ENCODE results near the gene ULK3.

- TF ChIP-seq FOXK1 (CRISPR knock-in tag; IDR thresholded peaks at IDR 0.05): no peak
- TF ChIP-seq CTCF (IDR thresholded peaks at IDR 0.05): no peak
- no peak for TF ChIP-seq ZSCAN18 (CRISPR knock-in tag; IDR thresholded peaks at IDR 0.05)
- no peak for TF ChIP-seq KAT7 (CRISPR knock-in tag; IDR thresholded peaks at IDR 0.05; ENCODE audit: borderline replicate concordance)
- TF ChIP-seq TEAD1 (CRISPR knock-in tag; IDR thresholded peaks at IDR 0.05): no peak
- no peak for TF ChIP-seq JAZF1 (CRISPR knock-in tag; IDR thresholded peaks at IDR 0.05)
- no peak for TF ChIP-seq TEAD4 (CRISPR knock-in tag; IDR thresholded peaks at IDR 0.05)
- TF ChIP-seq NR2C2 (CRISPR knock-in tag; IDR thresholded peaks at IDR 0.05): no peak
- TF ChIP-seq ATF3 (CRISPR knock-in tag; conservative IDR thresholded peaks at IDR 0.05): no peak
- no peak for TF ChIP-seq ZBTB43 (CRISPR knock-in tag; IDR thresholded peaks at IDR 0.05)
- TF ChIP-seq GRHL2 (CRISPR knock-in tag; IDR thresholded peaks at IDR 0.05; ENCODE audit: insufficient replicate concordance, severe bottlenecking): no peak
- no peak for TF ChIP-seq ATF2 (CRISPR knock-in tag; IDR thresholded peaks at IDR 0.05; ENCODE audit: borderline replicate concordance, low read depth)
These were observed 43.6 kb downstream of the ULK3 start for GRCh38 chr15:74799255-74799855.

All from WTC11 (cell line).